Epithelial cell of proximal tubule (primary cell): ENCODE measurements around the gene CDH23. TPM values are rescaled to one million over a fixed set of nuclear protein-coding genes. Genes with fewer than 3 reads are reported as not detected.

Source experiments
- DNase-seq: peaks from one replicate; pipeline ENCODE4 v3.0.0-alpha.2; 2011; ENCODE audit warnings: low read depth
- H3K4me3 ChIP-seq: 2 replicates; pipeline ENCODE4 v1.5.1; 2011; ENCODE audit warnings: low read depth, mild to moderate bottlenecking, low read length
- CTCF ChIP-seq: conservative IDR thresholded peaks from 2 replicates; pipeline ENCODE4 v1.5.1; 2012; ENCODE audit warnings: low read depth, mild to moderate bottlenecking, low read length
- total RNA-seq: library from RNA; depleted of rRNA; stranded (reverse); fragments of >200 nt; gene quantifications from 2 replicates; pipeline ENCODE4 v1.2.3, GENCODE V29; 2015

Gene CDH23
- total RNA-seq, 1 donor from 2014 or later: under 0.01 TPM

DNA sequence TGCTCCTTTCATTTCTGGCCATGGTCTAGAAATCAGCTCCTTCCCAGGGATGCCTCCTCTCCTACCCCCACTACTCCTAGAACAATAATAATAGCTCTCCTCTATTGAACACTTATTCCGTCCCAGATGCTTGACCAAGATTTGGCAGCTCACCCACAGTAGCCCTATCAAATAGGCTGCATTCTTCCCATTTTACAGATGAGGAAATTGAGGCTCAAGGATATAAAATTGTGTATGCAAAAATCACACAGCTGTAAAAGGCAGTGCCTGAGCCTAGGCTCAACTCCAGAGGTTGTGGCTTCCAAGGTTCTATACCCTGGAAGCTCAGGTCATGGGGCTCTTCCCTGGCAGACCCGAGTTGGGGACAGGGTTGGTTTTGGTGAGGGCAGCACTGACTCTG, 240.6 kb downstream of the CDH23 start:
- TF ChIP-seq CTCF: no peak
- no peak for DNase-seq
- H3K4me3 ChIP-seq: no peak overlapping the region

GRCh38 chr10:71638064-71638821, 241.5 kb downstream of the CDH23 start:
- no peak for TF ChIP-seq CTCF
- H3K4me3 ChIP-seq: no peak overlapping the region
- no peak for DNase-seq

- H3K4me3 ChIP-seq: no peak overlapping the region
- no peak for TF ChIP-seq CTCF
- DNase-seq: no peak
Observed at GRCh38 chr10:71638822-71639719, 242.4 kb downstream of the CDH23 start.

GRCh38 chr10:71640607-71641006, 243.9 kb downstream of the CDH23 start:
- no peak overlapping the region for H3K4me3 ChIP-seq
- DNase-seq: no peak
- no peak for TF ChIP-seq CTCF

DNA sequence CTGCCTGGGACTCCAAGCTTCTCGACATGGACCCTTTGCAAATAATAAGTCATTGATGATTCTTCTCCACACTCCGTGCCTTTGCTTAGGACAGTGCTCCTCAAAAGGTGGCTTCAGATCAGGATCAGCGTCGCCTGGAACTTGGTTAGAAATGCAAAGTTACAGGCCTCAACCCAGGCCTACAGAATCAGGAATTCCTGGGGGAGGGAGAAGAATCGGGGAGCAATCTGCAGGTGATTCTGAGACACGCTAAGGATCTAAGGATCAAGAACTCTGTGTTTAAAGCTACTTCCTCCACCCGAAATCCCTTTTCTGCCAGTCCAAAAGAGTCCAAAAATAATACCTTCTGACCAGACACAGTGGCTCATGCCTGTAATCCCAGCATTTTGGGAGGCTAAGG, 244.7 kb downstream of the CDH23 start:
- no peak for DNase-seq
- H3K4me3 ChIP-seq: no peak overlapping the region
- no peak for TF ChIP-seq CTCF

DNA sequence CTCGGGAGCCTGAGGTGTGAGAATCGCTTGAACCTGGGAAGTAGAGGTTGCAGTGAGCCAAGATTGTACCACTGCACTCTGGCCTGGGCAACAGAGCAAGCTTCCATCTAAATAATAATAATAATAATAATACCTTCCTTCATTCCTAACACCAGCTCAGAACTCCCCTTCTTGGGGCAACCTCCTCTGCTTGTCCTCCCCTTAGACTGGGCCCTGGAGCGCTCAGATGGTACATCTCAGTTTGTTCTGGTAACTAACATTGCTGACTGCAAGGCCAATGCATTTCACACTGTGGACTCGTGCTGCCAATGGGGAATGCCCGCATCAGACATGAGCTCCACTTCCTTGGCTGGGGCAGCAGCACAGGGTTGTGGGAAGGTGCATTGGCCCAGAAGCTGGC, 245.3 kb downstream of the CDH23 start:
- no peak overlapping the region for H3K4me3 ChIP-seq
- no peak for TF ChIP-seq CTCF
- DNase-seq: no peak
